OCI-LY3 (cell line): ENCODE measurements around the gene LMNA.
A peak's percentile ranks its signal among the peaks of the same experiment; 100 is the strongest.

ENCODE experiments used
- H2AFZ ChIP-seq: fragments of 200-600, 300-600 bp; shearing (Covaris generic); 2 replicates; pipeline ENCODE4 v1.6.0; 2014; ENCODE audit warnings: antibody characterized with exemption, low read depth, low read length
- H3K27ac ChIP-seq: fragments of 200-600, 300-600 bp; sonication (generic); 2 replicates; pipeline ENCODE4 v1.5.1; 2014; ENCODE audit warnings: mild to moderate bottlenecking, low read length, moderate library complexity, mixed read lengths
- H3K27me3 ChIP-seq: fragments of 200-600, 300-600 bp; sonication (generic); 2 replicates; pipeline ENCODE4 v1.6.1; 2014; ENCODE audit warnings: low read depth, low read length, mixed read lengths
- H3K36me3 ChIP-seq: fragments of 200-600, 300-600 bp; sonication (generic); replicated peaks from 2 replicates; pipeline ENCODE3; 2014; ENCODE audit warnings: low read depth, low read length, mixed read lengths
- H3K4me1 ChIP-seq: fragments of 300-600, 200-600 bp; sonication (generic); 2 replicates; pipeline ENCODE4 v1.6.1; 2014; ENCODE audit warnings: low read length, mixed read lengths
- H3K4me2 ChIP-seq: fragments of 200-600, 300-600 bp; sonication (generic); 2 replicates; pipeline ENCODE4 v1.6.1; 2014; ENCODE audit warnings: low read length, mixed read lengths
- H3K4me3 ChIP-seq: fragments of 300-600, 200-600 bp; sonication (generic); 2 replicates; pipeline ENCODE4 v1.5.1; 2014; ENCODE audit warnings: antibody characterized with exemption, mild to moderate bottlenecking, low read length, moderate library complexity
- H3K79me2 ChIP-seq: fragments of 300-600, 200-600 bp; shearing (Covaris generic); 2 replicates; pipeline ENCODE4 v1.6.1; 2014; ENCODE audit warnings: mild to moderate bottlenecking, low read length, mixed read lengths
- H3K9ac ChIP-seq: fragments of 300-600, 200-600 bp; shearing (Covaris generic); 2 replicates; pipeline ENCODE4 v1.6.0; 2014; ENCODE audit warnings: mild to moderate bottlenecking, low read length, moderate library complexity
- H3K9me3 ChIP-seq: fragments of 200-600, 300-600 bp; shearing (Covaris generic); 2 replicates; pipeline ENCODE4 v1.6.1; 2014; ENCODE audit warnings: low read length, mixed read lengths; ENCODE audit not compliant: insufficient read depth
- H4K20me1 ChIP-seq: fragments of 200-600, 300-600 bp; sonication (generic); 2 replicates; pipeline ENCODE4 v1.6.1; 2016; ENCODE audit warnings: low read length, mixed read lengths; ENCODE audit not compliant: insufficient read depth
- EZH2phosphoT487 ChIP-seq: fragments of 200-600 bp; shearing (Covaris generic); IDR thresholded peaks from 2 replicates; pipeline ENCODE4 v1.6.1; 2018; ENCODE audit warnings: antibody characterized with exemption, mixed run types, low read depth
- TF ChIP-seq, protein P1 (sequence below): fragments of 200-600, 300-600 bp; sonication (generic); IDR thresholded peaks from 2 replicates; pipeline ENCODE4 v1.5.1; 2014; ENCODE audit warnings: antibody characterized with exemption, low read length, low read depth

LMNA gene

DNA sequence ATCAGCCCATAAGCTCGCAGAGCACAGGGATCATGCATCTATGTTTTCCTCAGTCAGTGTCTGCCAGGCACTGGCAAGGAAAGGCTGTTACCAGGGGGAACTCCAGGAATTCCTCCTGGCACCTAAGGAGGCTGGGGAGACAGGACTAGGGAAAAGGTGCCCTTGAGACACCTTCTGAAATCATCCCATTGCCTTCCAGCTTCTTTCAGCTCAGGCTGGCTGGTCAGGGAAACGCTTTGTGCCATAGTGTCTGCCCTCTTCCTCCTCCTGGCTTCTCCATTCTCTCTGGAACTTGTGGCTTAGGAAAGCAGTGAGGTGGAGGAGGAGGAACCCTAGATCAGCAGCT, 13.8 kb downstream of the LMNA start:
- Histone ChIP-seq H3K4me1 (peaks cover 54% of the 10 kb centered on the region), H2AFZ (no peak overlapping the region), H3K4me3 (no peak overlapping the region), H3K27me3 (peaks cover 39% of the 10 kb centered on the region), H4K20me1 (peaks cover 2% of the 10 kb centered on the region; the same call in 1 of the 2 replicates), H3K27ac (no peak overlapping the region), H3K36me3 (no peaks in the 10 kb centered on the region), H3K79me2 (no peaks in the 10 kb centered on the region), H3K4me2 (no peak overlapping the region), H3K9me3 (no peaks in the 10 kb centered on the region), H3K9ac (no peak overlapping the region)
- no peak for TF ChIP-seq EZH2phosphoT487
- TF ChIP-seq, protein P1, sequence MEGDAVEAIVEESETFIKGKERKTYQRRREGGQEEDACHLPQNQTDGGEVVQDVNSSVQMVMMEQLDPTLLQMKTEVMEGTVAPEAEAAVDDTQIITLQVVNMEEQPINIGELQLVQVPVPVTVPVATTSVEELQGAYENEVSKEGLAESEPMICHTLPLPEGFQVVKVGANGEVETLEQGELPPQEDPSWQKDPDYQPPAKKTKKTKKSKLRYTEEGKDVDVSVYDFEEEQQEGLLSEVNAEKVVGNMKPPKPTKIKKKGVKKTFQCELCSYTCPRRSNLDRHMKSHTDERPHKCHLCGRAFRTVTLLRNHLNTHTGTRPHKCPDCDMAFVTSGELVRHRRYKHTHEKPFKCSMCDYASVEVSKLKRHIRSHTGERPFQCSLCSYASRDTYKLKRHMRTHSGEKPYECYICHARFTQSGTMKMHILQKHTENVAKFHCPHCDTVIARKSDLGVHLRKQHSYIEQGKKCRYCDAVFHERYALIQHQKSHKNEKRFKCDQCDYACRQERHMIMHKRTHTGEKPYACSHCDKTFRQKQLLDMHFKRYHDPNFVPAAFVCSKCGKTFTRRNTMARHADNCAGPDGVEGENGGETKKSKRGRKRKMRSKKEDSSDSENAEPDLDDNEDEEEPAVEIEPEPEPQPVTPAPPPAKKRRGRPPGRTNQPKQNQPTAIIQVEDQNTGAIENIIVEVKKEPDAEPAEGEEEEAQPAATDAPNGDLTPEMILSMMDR, result no peak

DNA sequence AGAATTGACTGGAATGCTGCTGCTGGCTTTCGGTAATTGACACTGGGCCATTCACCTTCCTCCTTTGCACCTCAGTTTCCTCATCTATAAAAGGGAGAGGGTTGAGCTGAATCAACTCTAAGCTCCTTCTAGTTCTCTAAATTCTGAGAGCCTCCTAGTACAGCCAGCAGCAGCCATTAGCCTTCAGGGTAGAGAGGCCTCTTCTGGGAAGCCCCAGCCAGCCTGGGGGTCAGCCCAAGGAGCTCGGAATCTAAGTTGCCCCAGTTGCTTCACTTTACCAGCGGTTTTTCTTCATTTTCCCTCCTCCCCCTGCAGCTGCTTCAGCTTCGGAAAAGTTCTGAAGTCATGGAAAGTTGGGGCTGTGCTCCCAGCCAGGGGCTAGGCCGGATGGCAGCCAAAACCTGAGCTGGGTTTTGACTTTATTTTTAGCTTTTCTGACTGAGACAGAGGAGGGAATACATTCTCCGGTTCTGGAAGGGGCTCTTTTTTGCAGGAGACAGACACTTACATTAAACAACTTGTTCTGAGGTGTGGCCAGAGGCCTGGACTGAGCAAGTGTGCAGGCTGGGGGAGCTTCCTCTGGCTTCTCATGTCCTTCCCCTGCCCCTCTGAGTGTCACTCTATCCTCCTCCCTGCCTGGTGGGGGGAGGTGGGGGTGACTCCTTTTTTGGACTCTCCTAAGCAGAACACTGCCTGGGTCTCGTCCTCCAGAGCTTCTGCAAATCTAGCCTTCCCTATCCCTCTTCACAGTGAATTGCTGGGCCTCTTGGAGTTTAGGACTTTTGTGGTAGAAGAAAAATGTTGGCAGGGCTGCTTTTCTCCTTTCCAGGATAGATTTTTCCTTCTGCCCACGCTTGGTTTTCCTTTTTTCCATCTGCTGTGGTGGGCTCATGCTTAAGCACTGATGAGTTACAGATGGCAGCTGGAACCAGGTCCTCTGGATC, 14.4 kb downstream of the LMNA start:
- H3K36me3 ChIP-seq, result no peaks in the 10 kb centered on the region
- no peak overlapping the region for H2AFZ ChIP-seq
- peaks cover 33% of the 10 kb centered on the region for H3K27me3 ChIP-seq
- H3K4me2 ChIP-seq, result no peak overlapping the region
- TF ChIP-seq, protein P1, result no peak
- no peak for TF ChIP-seq EZH2phosphoT487
- H3K9me3 ChIP-seq, result no peaks in the 10 kb centered on the region
- peaks cover 2% of the 10 kb centered on the region; the same call in 1 of the 2 replicates for H4K20me1 ChIP-seq
- H3K4me3 ChIP-seq, result no peak overlapping the region
- no peak overlapping the region for H3K9ac ChIP-seq
- no peak overlapping the region for H3K27ac ChIP-seq
- H3K79me2 ChIP-seq, result no peaks in the 10 kb centered on the region
- peaks cover 47% of the 10 kb centered on the region for H3K4me1 ChIP-seq

DNA sequence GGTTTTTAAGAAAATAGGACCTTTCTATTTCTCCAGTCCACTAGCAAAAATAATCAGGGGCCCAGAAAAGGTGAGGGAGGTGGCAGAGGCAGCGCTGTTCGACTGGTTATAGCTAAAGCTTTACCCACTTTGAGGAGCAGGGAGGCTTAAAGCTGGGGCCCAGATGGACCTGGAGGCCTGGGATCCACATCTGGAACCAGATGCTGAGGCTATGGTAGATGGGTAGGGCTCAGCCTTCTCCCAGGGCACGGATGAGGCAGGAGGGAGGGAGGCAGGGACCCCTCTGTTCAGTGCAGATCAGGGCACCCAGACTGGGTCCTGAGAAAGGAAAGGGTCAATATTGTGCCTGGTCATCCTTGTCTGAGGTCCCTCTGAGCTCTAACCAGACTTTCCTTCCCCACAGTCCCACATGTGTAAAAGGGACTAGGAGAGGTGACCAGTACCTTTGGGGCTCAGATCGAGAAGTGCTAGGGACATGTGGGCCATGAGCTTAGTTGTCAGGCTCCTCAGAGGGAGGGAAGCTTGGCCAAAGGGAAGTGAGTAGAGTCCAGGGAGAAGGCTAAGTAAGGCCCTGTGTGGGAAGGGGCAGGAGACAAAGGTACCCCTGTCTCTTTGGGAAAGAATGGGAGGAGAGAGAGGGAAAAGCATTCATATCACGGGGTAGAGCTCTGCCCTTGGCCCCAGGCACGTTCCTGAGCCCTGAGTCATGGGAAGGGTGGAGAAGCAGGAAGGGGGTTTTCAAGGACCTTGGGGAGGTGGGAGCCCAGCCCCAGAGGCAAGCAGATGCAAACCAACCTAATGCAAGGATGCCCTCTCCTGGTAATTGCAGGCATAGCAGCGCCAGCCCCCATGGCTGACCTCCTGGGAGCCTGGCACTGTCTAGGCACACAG, 15.4 kb downstream of the LMNA start:
- Histone ChIP-seq H3K9ac (no peak overlapping the region), H3K4me3 (no peak overlapping the region)

More for the DNA sequence above, 15.4 kb downstream of the LMNA start:
- no peak overlapping the region for H3K4me2 ChIP-seq
- H3K4me1 ChIP-seq, result peaks cover 38% of the 10 kb centered on the region
- H4K20me1 ChIP-seq, result peaks cover 2% of the 10 kb centered on the region; the same call in 1 of the 2 replicates
- H3K79me2 ChIP-seq, result no peaks in the 10 kb centered on the region
- H3K9me3 ChIP-seq, result no peaks in the 10 kb centered on the region
- no peak overlapping the region for H3K27ac ChIP-seq
- TF ChIP-seq, protein P1, result peak; percentile 98
- TF ChIP-seq EZH2phosphoT487, result no peak
- peaks cover 30% of the 10 kb centered on the region for H3K27me3 ChIP-seq
- no peak overlapping the region for H2AFZ ChIP-seq
- H3K36me3 ChIP-seq, result no peaks in the 10 kb centered on the region
